ENCODE data around the gene COL23A1. TPM values are rescaled to one million over a fixed set of nuclear protein-coding genes. Genes with fewer than 3 reads are reported as not detected.

The COL23A1 gene
- total and polyA plus RNA-seq, 2 of the 8 experiments (the other 6 are each of a cell fraction or from before 2014, with no cell fraction given), result 3.1 to 4.7 TPM

- H2BK20ac ChIP-seq (ENCODE audit: low read length), result no peak overlapping the region
- H3K4me1 ChIP-seq (replicated peaks in 1 of 4; ENCODE audit: control insufficient read depth in 3 of 4, insufficient read depth in 4 of 4, low read length in 3 of 4), result no peaks in the 10 kb centered on the region
- no peak overlapping the region for H3K4me3 ChIP-seq (ENCODE audit: extremely low read depth in 1 of 4, insufficient read depth in 2 of 4, low read depth in 3 of 4, low read length in 4 of 4)
- H4K8ac ChIP-seq (ENCODE audit: extremely low read depth, insufficient read depth, low read length), result no peak overlapping the region
- H2BK12ac ChIP-seq (ENCODE audit: low read depth, low read length), result no peak overlapping the region
- 80% methylated on average over 21 of the region's 23 CpGs; no CpG with 5 or more reads in 1 of the 2 experiments for WGBS, 2 experiments (ENCODE audit: extremely low coverage in 1 of 2, insufficient coverage in 1 of 2, insufficient read length in 1 of 2, insufficient replicate concordance in 2 of 2, low coverage in 1 of 2, low lambda C conversion rate in 2 of 2, missing lambda C conversion rate in 1 of 2)
- no peak overlapping the region for H2BK5ac ChIP-seq (ENCODE audit: low read depth, low read length)
- H4K91ac ChIP-seq (replicated peaks; ENCODE audit: insufficient read length, low read length), result no peak overlapping the region
- H4K5ac ChIP-seq (ENCODE audit: insufficient read length, low read depth, low read length), result no peak overlapping the region
- no peak overlapping the region for H2BK120ac ChIP-seq (replicated peaks; ENCODE audit: low read depth, low read length)
- no peak overlapping the region for H3K56ac ChIP-seq (replicated peaks; ENCODE audit: insufficient read length, low read depth, low read length)
- H4K20me1 ChIP-seq (replicated peaks in 1 of 2; ENCODE audit: control insufficient read depth in 1 of 2, insufficient read depth in 2 of 2, low read length in 2 of 2), result no peaks in the 10 kb centered on the region
- no peak overlapping the region for H2AK5ac ChIP-seq (ENCODE audit: low read depth, low read length)
- H3K23ac ChIP-seq (ENCODE audit: insufficient read length), result no peak overlapping the region
- no peak overlapping the region for H3K27ac ChIP-seq (ENCODE audit: low read depth, low read length)
- no peaks in the 10 kb centered on the region for H3K36me3 ChIP-seq (ENCODE audit: control insufficient read depth in 2 of 4, insufficient read depth in 4 of 4, low read length in 3 of 4)
- no peak for FAIRE-seq
- H2BK15ac ChIP-seq (ENCODE audit: low read length), result no peak overlapping the region
- POLR2A ChIA-PET (ENCODE audit: partially characterized antibody), result no interaction called here
- H3K9ac ChIP-seq (replicated peaks in 1 of 4; ENCODE audit: extremely low read depth in 1 of 4, low read depth in 3 of 4, low read length in 3 of 4), result no peak overlapping the region
- H3K27me3 ChIP-seq (replicated peaks in 1 of 4; ENCODE audit: control insufficient read depth in 3 of 4, extremely low read depth in 1 of 4, insufficient read depth in 3 of 4, low read length in 3 of 4), result no peaks in the 10 kb centered on the region
- H3K18ac ChIP-seq (ENCODE audit: extremely low read depth, low read length), result no peak overlapping the region
- H3K4ac ChIP-seq (replicated peaks; ENCODE audit: insufficient read length, low read depth, low read length), result no peak overlapping the region
- no peak overlapping the region for H3K4me2 ChIP-seq (ENCODE audit: insufficient read depth in 1 of 2, low read depth in 2 of 2, low read length in 2 of 2)
- H3K79me1 ChIP-seq (ENCODE audit: low read depth, low read length), result no peaks in the 10 kb centered on the region
- H3K9me3 ChIP-seq (ENCODE audit: insufficient read depth in 2 of 2, low read depth in 1 of 2, low read length in 1 of 2), result peaks cover 5 to 11% of the 10 kb centered on the region in 2 experiments; a peak in 3 of 4 replicates
- DNase-seq (ENCODE audit: low read depth in 1 of 2, low spot score in 2 of 2), result no peak
- no peak overlapping the region for H2AFZ ChIP-seq (ENCODE audit: low read length)
- no peak for TF ChIP-seq YY1 (IDR thresholded peaks at IDR 0.05; ENCODE audit: low read depth, low read length)
- TF ChIP-seq E2F6 (IDR thresholded peaks at IDR 0.05), result no peak
- no peak for TF ChIP-seq TEAD4 (IDR thresholded peaks at IDR 0.05; ENCODE audit: low read depth, low read length)
- TF ChIP-seq NANOG (IDR thresholded peaks at IDR 0.05; ENCODE audit: insufficient read depth, low read depth, low read length, poor library complexity, severe bottlenecking), result no peak
- TF ChIP-seq RAD21 (IDR thresholded peaks at IDR 0.05 in 1 of 2, conservative IDR thresholded peaks at IDR 0.05 in 1 of 2; ENCODE audit: low read depth in 2 of 2, low read length in 2 of 2), result no peak
- no peak for TF ChIP-seq BACH1 (IDR thresholded peaks at IDR 0.05; ENCODE audit: low read length)
- TF ChIP-seq SIX5 (IDR thresholded peaks at IDR 0.05; ENCODE audit: low read depth, low read length), result no peak
- no peak for TF ChIP-seq POLR2AphosphoS5 (IDR thresholded peaks at IDR 0.05; ENCODE audit: low read depth, low read length)
- TF ChIP-seq CEBPB (IDR thresholded peaks at IDR 0.05; ENCODE audit: low read depth, low read length), result no peak
- no peak for TF ChIP-seq SIRT6 (IDR thresholded peaks at IDR 0.05; ENCODE audit: low read length)
- TF ChIP-seq FOSL1 (IDR thresholded peaks at IDR 0.05; ENCODE audit: insufficient read depth, low read depth, low read length), result no peak
- no peak for TF ChIP-seq BRCA1 (IDR thresholded peaks at IDR 0.05; ENCODE audit: low read depth, low read length)
- no peak for TF ChIP-seq SIN3A (conservative IDR thresholded peaks at IDR 0.05 in 1 of 2, IDR thresholded peaks at IDR 0.05 in 1 of 2; ENCODE audit: low read depth in 1 of 2, low read length in 2 of 2)
- no peaks in the 10 kb centered on the region for H3K79me2 ChIP-seq (ENCODE audit: control insufficient read depth in 1 of 2, insufficient read depth in 2 of 2, low read length in 2 of 2)
- H3K14ac ChIP-seq (ENCODE audit: insufficient read length), result no peak overlapping the region
- CTCF ChIA-PET (ENCODE audit: partially characterized antibody), result interaction anchor here (0.9 to 1.8 kb wide), 4 partner anchors 10 to 232 kb away, joined by 3 to 6 read pairs (median 4); no protein-coding TSS in a partner anchor
- H3K23me2 ChIP-seq (ENCODE audit: low read depth, low read length), result peaks cover 4% of the 10 kb centered on the region; the same call in 1 of the 2 replicates
Measured at GRCh38 chr5:178515776-178516503, 74.3 kb downstream of the COL23A1 start.

Measured in H1 (cell line).